HepG2 (cell line): Measurements from ENCODE around the gene PTGDR2. TPM values are rescaled to one million over a fixed set of nuclear protein-coding genes. Genes with fewer than 3 reads are reported as not detected.

ENCODE experiments used
- ATAC-seq: fragments of 200-7000 bp; cut with Tn5 transposase; 3 replicates; pipeline ENCODE4 v1.9.1; 2020; ENCODE audit warnings: mild to moderate bottlenecking, moderate library complexity
- BruUV-seq: library from RNA; stranded (reverse); fragments of 400-500 nt; replicated peaks from 2 replicates; lab custom pipeline; 2021; lab: Mats Ljungman, UMichigan
- CTCF ChIA-PET: fragments of 300-600 bp; formaldehyde crosslinking; extraction: SDS; loops from one replicate; lab custom pipeline; 2021; ENCODE audit warnings: low total read pairs, inconsistent platforms, low intra/inter-chr PET ratio; lab: Yijun Ruan, JAX
- POLR2A ChIA-PET: fragments of 350-600 bp; sonication (Branson Sonifier 250); formaldehyde crosslinking; loops from one replicate; lab custom pipeline; 2020; ENCODE audit warnings: antibody characterized with exemption, inconsistent platforms; lab: Yijun Ruan, JAX
- DNase-seq: peaks from one replicate; pipeline ENCODE4 v3.0.0-alpha.2; 2015; ENCODE audit warnings: low spot score
- FAIRE-seq: peaks from 3 replicates; lab custom pipeline; 2011; peaks lifted over from hg19 to GRCh38; lab: Jason Lieb, UNC
- H2AFZ ChIP-seq: one replicate; pipeline ENCODE4 v1.6.1; 2011; ENCODE audit warnings: low read length, inconsistent platforms
- H3K27ac ChIP-seq: fragments of 300-600 bp; 3 replicates; pipeline ENCODE4 v1.8.0; 2011; ENCODE audit warnings: mixed run types, mild to moderate bottlenecking, mixed read lengths, low read length, inconsistent platforms; ENCODE audit not compliant: insufficient read depth; ENCODE audit errors: extremely low read length
- H3K27me3 ChIP-seq, 2 experiments: fragments of 200-600 bp in 1 of 2; 2 replicates in 1 of 2; 3 replicates in 1 of 2; pipeline versions ENCODE4 v1.6.0 to v1.8.0; 2011; ENCODE audit warnings: low read length in 2 of 2, mild to moderate bottlenecking in 2 of 2, moderate library complexity in 2 of 2, inconsistent platforms in 1 of 2; ENCODE audit not compliant: insufficient read depth in 2 of 2, control insufficient read depth in 1 of 2
- H3K36me3 ChIP-seq, 2 experiments: fragments of 200-600 bp in 1 of 2; replicated peaks in 1 of 2; 2 replicates in 1 of 2; 3 replicates in 1 of 2; pipeline versions ENCODE4 v1.5.1 to v1.8.0; 2011; ENCODE audit warnings: low read length in 2 of 2, inconsistent platforms in 1 of 2; ENCODE audit not compliant: insufficient read depth in 2 of 2, control insufficient read depth in 1 of 2
- H3K4me1 ChIP-seq: 2 replicates; pipeline ENCODE4 v1.5.1; 2012; ENCODE audit warnings: low read length, inconsistent platforms; ENCODE audit not compliant: insufficient read depth
- H3K4me2 ChIP-seq: 2 replicates; pipeline ENCODE4 v1.6.0; 2011; ENCODE audit warnings: low read depth, low read length, inconsistent platforms
- H3K4me3 ChIP-seq, 3 experiments: fragments of 200-600 bp in 1 of 3; sonication (generic), shearing (Covaris generic) in 1 of 3; replicated peaks in 1 of 3; 2 replicates each; pipeline ENCODE4 v1.5.1; 2011 to 2016; ENCODE audit warnings: low read length in 3 of 3, inconsistent platforms in 2 of 3, low read depth in 2 of 3, mild to moderate bottlenecking in 2 of 3, control low read depth in 1 of 3, mixed read lengths in 1 of 3; ENCODE audit not compliant: insufficient read depth in 1 of 3
- H3K79me2 ChIP-seq: one replicate; pipeline ENCODE4 v1.6.1; 2011; ENCODE audit warnings: low read length, inconsistent platforms; ENCODE audit not compliant: insufficient read depth
- H3K9ac ChIP-seq: 2 replicates; pipeline ENCODE4 v1.6.0; 2011; ENCODE audit warnings: mild to moderate bottlenecking, low read depth, low read length, inconsistent platforms; ENCODE audit not compliant: insufficient read depth
- H3K9me3 ChIP-seq: 2 replicates; pipeline ENCODE4 v1.5.1; 2012; ENCODE audit warnings: mild to moderate bottlenecking, low read length
- H4K20me1 ChIP-seq: 2 replicates; pipeline ENCODE4 v1.6.0; 2011; ENCODE audit warnings: inconsistent platforms, mild to moderate bottlenecking, low read length, moderate library complexity; ENCODE audit not compliant: insufficient read depth
- ATRX ChIP-seq: sonication (generic); formaldehyde crosslinking; IDR thresholded peaks from 2 replicates; pipeline ENCODE4 v1.4.0; 2020; ENCODE audit warnings: missing genetic modification reagents, borderline replicate concordance
- BHLHE40 ChIP-seq: IDR thresholded peaks from 2 replicates; pipeline ENCODE4 v1.6.1; 2011; ENCODE audit warnings: low read length, improper control_type of control experiment
- BRCA1 ChIP-seq: sonication (generic); formaldehyde crosslinking; IDR thresholded peaks from 2 replicates; pipeline ENCODE4 v1.4.0; 2020; ENCODE audit warnings: missing genetic modification reagents
- KLF12 ChIP-seq: sonication (generic); formaldehyde crosslinking; IDR thresholded peaks from 2 replicates; pipeline ENCODE4 v1.4.0; 2020; ENCODE audit warnings: missing genetic modification reagents, borderline replicate concordance
- MAFG ChIP-seq: sonication (generic); formaldehyde crosslinking; IDR thresholded peaks from 2 replicates; pipeline ENCODE4 v1.5.1; 2020; ENCODE audit warnings: mild to moderate bottlenecking, missing genetic modification reagents
- MAZ ChIP-seq, 2 experiments: sonication (generic) in 1 of 2; formaldehyde crosslinking in 1 of 2; IDR thresholded peaks; 2 replicates each; pipeline versions ENCODE4 v1.5.0 to v1.6.1; 2012 to 2020; ENCODE audit warnings: low read depth in 2 of 2, mild to moderate bottlenecking in 2 of 2, borderline replicate concordance in 1 of 2, improper control_type of control experiment in 1 of 2, low read length in 1 of 2, missing genetic modification reagents in 1 of 2, moderate library complexity in 1 of 2
- NR2C2 ChIP-seq: sonication (generic); formaldehyde crosslinking; IDR thresholded peaks from 2 replicates; pipeline ENCODE4 v1.4.0; 2020; ENCODE audit warnings: missing genetic modification reagents, mild to moderate bottlenecking, moderate library complexity, borderline replicate concordance
- PHF5A ChIP-seq: IDR thresholded peaks from one replicate; pipeline ENCODE4 v1.6.1; 2018; ENCODE audit warnings: low read depth, missing genetic modification reagents; ENCODE audit not compliant: unreplicated experiment
- SOX13 ChIP-seq, 3 experiments: fragments of 450-650 bp in 1 of 3; sonication (generic) in 1 of 3; formaldehyde crosslinking in 1 of 3; IDR thresholded peaks in 2 of 3; conservative IDR thresholded peaks in 1 of 3; 2 replicates each; pipeline versions ENCODE4 v1.5.0 to v1.6.1; 2016 to 2020; ENCODE audit warnings: antibody characterized with exemption in 1 of 3, mild to moderate bottlenecking in 1 of 3, missing compliant biosample characterization in 1 of 3, missing genetic modification reagents in 1 of 3, moderate library complexity in 1 of 3
- STAG1 ChIP-seq: sonication (generic); formaldehyde crosslinking; IDR thresholded peaks from 2 replicates; pipeline ENCODE4 v1.4.0; 2020; ENCODE audit warnings: missing genetic modification reagents
- ZNF329 ChIP-seq: sonication (generic); formaldehyde crosslinking; IDR thresholded peaks from 2 replicates; pipeline ENCODE4 v1.9.0; 2021; ENCODE audit warnings: low read depth, mild to moderate bottlenecking, missing genetic modification reagents
- ZNF484 ChIP-seq: sonication (generic); formaldehyde crosslinking; IDR thresholded peaks from 2 replicates; pipeline ENCODE4 v1.5.1; 2020; ENCODE audit warnings: mild to moderate bottlenecking, low read depth, missing genetic modification reagents, borderline replicate concordance
- ZNF615 ChIP-seq: sonication (generic); formaldehyde crosslinking; IDR thresholded peaks from 2 replicates; pipeline ENCODE4 v1.5.0; 2020; ENCODE audit warnings: mild to moderate bottlenecking, missing genetic modification reagents, borderline replicate concordance
- ZSCAN25 ChIP-seq: sonication (generic); formaldehyde crosslinking; IDR thresholded peaks from 2 replicates; pipeline ENCODE4 v1.8.0; 2022; ENCODE audit warnings: mild to moderate bottlenecking, missing genetic modification reagents
- ZSCAN31 ChIP-seq: sonication (generic); formaldehyde crosslinking; IDR thresholded peaks from 2 replicates; pipeline ENCODE4 v1.5.0; 2020; ENCODE audit warnings: low read depth, mild to moderate bottlenecking, missing genetic modification reagents
- WGBS: methylation state at CpG from one replicate; pipeline ENCODE4 v1.1.6; 2017; ENCODE audit warnings: low lambda C conversion rate; 5-methylcytosine and 5-hydroxymethylcytosine counted together
- in situ Hi-C: cut with HindIII; loops from 2 replicates; pipeline ENCODE4 v1.10.0; 2017; ENCODE audit warnings: low pct_unique_long_range_greater_than_20kb; ENCODE audit not compliant: extremely low pct_ligation_motif_present
- intact Hi-C: fragments of 100-400 bp; cut with micrococcal nuclease; formaldehyde crosslinking; loops from one replicate; pipeline ENCODE4 v1.10.0; 2022; ENCODE audit not compliant: unreplicated experiment
- polyA plus RNA-seq, 8 experiments: library from polyadenylated mRNA; depleted of rRNA in 3 of 8; stranded (reverse) in 7 of 8; unstranded in 1 of 8; fragments of >200 nt; fragmentation: Illumina TruSeq in 4 of 8; extraction: Trizol in 4 of 8; gene quantifications; 2 replicates each; pipeline versions ENCODE4 v1.2.1 to v1.2.3, GENCODE V29; 2011 to 2016; ENCODE audit warnings: low read depth in 4 of 8, missing spikeins in 1 of 8, mixed read lengths in 1 of 8; ENCODE audit not compliant: insufficient read depth in 1 of 8
- total RNA-seq, 5 experiments: library from RNA; depleted of rRNA; stranded (reverse); fragments of >200 nt; fragmentation: Illumina TruSeq; extraction: Trizol; gene quantifications; 2 replicates each; pipeline ENCODE4 v1.2.3, GENCODE V29; 2016; ENCODE audit warnings: low read depth in 1 of 5
- TF ChIP-seq, protein P1 (sequence below): sonication (generic); formaldehyde crosslinking; IDR thresholded peaks from 2 replicates; pipeline ENCODE4 v1.4.0; 2020; ENCODE audit warnings: mild to moderate bottlenecking, missing genetic modification reagents
- TF ChIP-seq, protein P2 (sequence below): IDR thresholded peaks from 2 replicates; pipeline ENCODE4 v1.6.1; 2012; ENCODE audit warnings: inconsistent platforms
- TF ChIP-seq, protein P3 (sequence below): sonication (generic); formaldehyde crosslinking; IDR thresholded peaks from 2 replicates; pipeline ENCODE4 v1.8.1; 2023; ENCODE audit warnings: missing genetic modification reagents, inconsistent platforms, borderline replicate concordance

PTGDR2 gene
- total and polyA plus RNA-seq, 2 of the 13 experiments (the other 11 are each of a cell fraction or from before 2014, with no cell fraction given): 1.9 to 2.5 TPM

DNA sequence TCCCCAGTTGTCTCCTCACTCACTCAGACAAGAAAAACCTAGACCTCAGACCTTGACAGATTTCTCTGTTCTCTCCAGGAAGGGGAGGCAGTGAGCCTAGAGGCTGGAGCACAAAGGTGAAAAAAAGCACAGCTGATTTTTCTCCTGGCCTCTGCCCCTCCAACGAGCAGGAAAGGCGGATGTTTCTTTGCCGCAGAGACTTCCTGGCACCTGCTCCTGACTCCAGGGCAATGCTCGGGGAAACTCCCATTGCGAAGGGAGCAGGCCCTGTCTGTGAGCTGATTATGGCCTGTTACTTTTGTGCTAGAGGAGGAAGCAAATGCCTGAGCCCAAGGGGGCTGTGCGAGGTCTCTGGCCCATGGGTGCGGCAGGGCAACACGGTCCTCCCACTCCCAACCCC is 45.2 kb downstream of the PTGDR2 start:
- CTCF ChIA-PET: no interaction called here
- Histone ChIP-seq H3K9me3 (no peaks in the 10 kb centered on the region), H3K4me2 (no peak overlapping the region), H3K27me3 (peaks cover 1 to 10% of the 10 kb centered on the region in 2 experiments; a peak in 2 of 5 replicates), H2AFZ (no peak overlapping the region), H4K20me1 (no peaks in the 10 kb centered on the region), H3K27ac (no peak overlapping the region), H3K4me3 (no peak overlapping the region), H3K79me2 (no peaks in the 10 kb centered on the region), H3K9ac (no peak overlapping the region), H3K4me1 (no peaks in the 10 kb centered on the region), H3K36me3 (no peaks in the 10 kb centered on the region)
- TF ChIP-seq BHLHE40 (no peak), ATRX (CRISPR knock-in tag) (no peak), NR2C2 (CRISPR knock-in tag) (no peak), ZSCAN31 (CRISPR knock-in tag) (no peak), MAFG (no peak), ZSCAN25 (CRISPR knock-in tag) (no peak), PHF5A (CRISPR knock-in tag) (no peak), KLF12 (no peak), SOX13 (IDR thresholded peaks at IDR 0.05) (no peak), SOX13 (CRISPR knock-in tag; conservative IDR thresholded peaks at IDR 0.05 in 1 of 2, IDR thresholded peaks at IDR 0.05 in 1 of 2) (no peak), ZNF615 (CRISPR knock-in tag) (no peak), ZNF329 (CRISPR knock-in tag) (no peak), BRCA1 (CRISPR knock-in tag) (no peak), STAG1 (no peak), ZNF484 (CRISPR knock-in tag) (no peak), MAZ (IDR thresholded peaks at IDR 0.05; ENCODE audit: borderline replicate concordance, low read depth, low read length) (no peak), MAZ (CRISPR knock-in tag; IDR thresholded peaks at IDR 0.05; ENCODE audit: low read depth) (no peak)
- TF ChIP-seq, protein P1, sequence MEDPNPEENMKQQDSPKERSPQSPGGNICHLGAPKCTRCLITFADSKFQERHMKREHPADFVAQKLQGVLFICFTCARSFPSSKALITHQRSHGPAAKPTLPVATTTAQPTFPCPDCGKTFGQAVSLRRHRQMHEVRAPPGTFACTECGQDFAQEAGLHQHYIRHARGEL (CRISPR knock-in tag): no peak
- TF ChIP-seq, protein P2, sequence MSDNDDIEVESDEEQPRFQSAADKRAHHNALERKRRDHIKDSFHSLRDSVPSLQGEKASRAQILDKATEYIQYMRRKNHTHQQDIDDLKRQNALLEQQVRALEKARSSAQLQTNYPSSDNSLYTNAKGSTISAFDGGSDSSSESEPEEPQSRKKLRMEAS: no peak
- TF ChIP-seq, protein P3, sequence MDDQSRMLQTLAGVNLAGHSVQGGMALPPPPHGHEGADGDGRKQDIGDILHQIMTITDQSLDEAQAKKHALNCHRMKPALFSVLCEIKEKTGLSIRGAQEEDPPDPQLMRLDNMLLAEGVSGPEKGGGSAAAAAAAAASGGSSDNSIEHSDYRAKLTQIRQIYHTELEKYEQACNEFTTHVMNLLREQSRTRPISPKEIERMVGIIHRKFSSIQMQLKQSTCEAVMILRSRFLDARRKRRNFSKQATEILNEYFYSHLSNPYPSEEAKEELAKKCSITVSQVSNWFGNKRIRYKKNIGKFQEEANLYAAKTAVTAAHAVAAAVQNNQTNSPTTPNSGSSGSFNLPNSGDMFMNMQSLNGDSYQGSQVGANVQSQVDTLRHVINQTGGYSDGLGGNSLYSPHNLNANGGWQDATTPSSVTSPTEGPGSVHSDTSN (CRISPR knock-in tag): no peak
- ATAC-seq (no peak), FAIRE-seq (no peak), DNase-seq (no peak)
- intact Hi-C loops (no loop called here), in situ Hi-C loops (no loop called here)
- WGBS: 51% methylated on average over 5 of the region's 8 CpGs
- no TSS peak for BruUV-seq
- POLR2A ChIA-PET: no interaction called here
